ENCODE measurements around the gene FLT4.

DNA sequence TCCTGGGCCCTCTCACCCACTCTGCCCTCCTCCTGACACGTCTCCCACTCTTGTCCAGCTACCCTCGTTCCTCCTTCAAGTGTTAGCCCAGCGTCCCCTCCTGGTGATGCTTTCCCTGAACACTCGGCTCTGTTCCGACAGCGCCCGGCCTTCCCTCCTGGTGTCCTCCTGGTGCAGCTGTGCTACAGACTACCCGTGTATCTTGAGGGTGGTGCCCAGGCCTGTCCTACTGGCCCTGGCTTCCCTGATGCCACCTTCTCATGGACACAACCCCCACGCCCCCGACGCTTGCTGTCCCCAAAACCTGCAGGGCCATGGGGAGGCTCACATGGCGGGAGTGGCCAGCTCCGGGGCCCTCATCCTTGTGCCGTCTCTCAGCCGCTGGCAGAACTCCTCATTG, 36.7 kb downstream of the FLT4 start:
- no peak for TF ChIP-seq POLR2A (IDR thresholded peaks at IDR 0.05)
- TF ChIP-seq, protein P1, sequence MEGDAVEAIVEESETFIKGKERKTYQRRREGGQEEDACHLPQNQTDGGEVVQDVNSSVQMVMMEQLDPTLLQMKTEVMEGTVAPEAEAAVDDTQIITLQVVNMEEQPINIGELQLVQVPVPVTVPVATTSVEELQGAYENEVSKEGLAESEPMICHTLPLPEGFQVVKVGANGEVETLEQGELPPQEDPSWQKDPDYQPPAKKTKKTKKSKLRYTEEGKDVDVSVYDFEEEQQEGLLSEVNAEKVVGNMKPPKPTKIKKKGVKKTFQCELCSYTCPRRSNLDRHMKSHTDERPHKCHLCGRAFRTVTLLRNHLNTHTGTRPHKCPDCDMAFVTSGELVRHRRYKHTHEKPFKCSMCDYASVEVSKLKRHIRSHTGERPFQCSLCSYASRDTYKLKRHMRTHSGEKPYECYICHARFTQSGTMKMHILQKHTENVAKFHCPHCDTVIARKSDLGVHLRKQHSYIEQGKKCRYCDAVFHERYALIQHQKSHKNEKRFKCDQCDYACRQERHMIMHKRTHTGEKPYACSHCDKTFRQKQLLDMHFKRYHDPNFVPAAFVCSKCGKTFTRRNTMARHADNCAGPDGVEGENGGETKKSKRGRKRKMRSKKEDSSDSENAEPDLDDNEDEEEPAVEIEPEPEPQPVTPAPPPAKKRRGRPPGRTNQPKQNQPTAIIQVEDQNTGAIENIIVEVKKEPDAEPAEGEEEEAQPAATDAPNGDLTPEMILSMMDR (IDR thresholded peaks at IDR 0.05): no peak
